Measurements from ENCODE around the gene MARCHF3. TPM values are rescaled to one million over a fixed set of nuclear protein-coding genes. Genes with fewer than 3 reads are reported as not detected.

Gene MARCHF3
- total and polyA plus RNA-seq, 10 of the 15 experiments (the other 5 are each of a cell fraction or from before 2014, with no cell fraction given) = 3.6 to 24.1 (median 11.3) TPM

GRCh38 chr5:126988021-126988569 is 42.3 kb downstream of the MARCHF3 start (continued):
- no peak for TF ChIP-seq ZNF592 (IDR thresholded peaks at IDR 0.05)
- TF ChIP-seq NR2F1 (conservative IDR thresholded peaks at IDR 0.05) = peak; percentile 48
- no peak for TF ChIP-seq NR2C1 (IDR thresholded peaks at IDR 0.05)
- no peak for TF ChIP-seq CBX3 (IDR thresholded peaks at IDR 0.05; ENCODE audit: borderline replicate concordance, low read depth)
- no peak for TF ChIP-seq SUPT20H (IDR thresholded peaks at IDR 0.05; ENCODE audit: borderline replicate concordance, control insufficient read depth, low read depth, low read length)
- no peak for TF ChIP-seq IRF3 (IDR thresholded peaks at IDR 0.05)
- TF ChIP-seq ATF3 (IDR thresholded peaks at IDR 0.05; ENCODE audit: borderline replicate concordance, extremely low read depth, low read depth, low read length) = no peak
- TF ChIP-seq ZBED1 (IDR thresholded peaks at IDR 0.05; ENCODE audit: borderline replicate concordance) = 0 out of 2 replicates have a peak, but pooled peaks have one; percentile 55
- TF ChIP-seq CEBPZ (IDR thresholded peaks at IDR 0.05; ENCODE audit: low read depth, low read length) = no peak
- no peak for TF ChIP-seq STAT3 (IDR thresholded peaks at IDR 0.05; ENCODE audit: low read depth, low read length)
- no peak for TF ChIP-seq IRF5 (IDR thresholded peaks at IDR 0.05; ENCODE audit: borderline replicate concordance)
- peak in 1 of 2 experiments; percentile 74; a peak in 1 of 4 replicates for TF ChIP-seq ETV6 (conservative IDR thresholded peaks at IDR 0.05 in 1 of 2, IDR thresholded peaks at IDR 0.05 in 1 of 2; ENCODE audit: borderline replicate concordance in 1 of 2, low read depth in 1 of 2)
- TF ChIP-seq CREM (IDR thresholded peaks at IDR 0.05; ENCODE audit: low read depth) = peak; percentile 49; the same call in 1 of the 2 replicates
- TF ChIP-seq ELK1 (IDR thresholded peaks at IDR 0.05; ENCODE audit: low read depth, low read length) = no peak
- TF ChIP-seq ATF7 (IDR thresholded peaks at IDR 0.05; ENCODE audit: low read depth) = peak; percentile 62
- TF ChIP-seq RB1 (IDR thresholded peaks at IDR 0.05; ENCODE audit: borderline replicate concordance) = no peak
- no peak for TF ChIP-seq ZNF622 (IDR thresholded peaks at IDR 0.05)
- TF ChIP-seq MAX (IDR thresholded peaks at IDR 0.05; ENCODE audit: low read depth, low read length) = no peak

Measured in GM12878 (cell line).